ENCODE measurements around the gene ANGPTL2.

ANGPTL2 gene

DNA sequence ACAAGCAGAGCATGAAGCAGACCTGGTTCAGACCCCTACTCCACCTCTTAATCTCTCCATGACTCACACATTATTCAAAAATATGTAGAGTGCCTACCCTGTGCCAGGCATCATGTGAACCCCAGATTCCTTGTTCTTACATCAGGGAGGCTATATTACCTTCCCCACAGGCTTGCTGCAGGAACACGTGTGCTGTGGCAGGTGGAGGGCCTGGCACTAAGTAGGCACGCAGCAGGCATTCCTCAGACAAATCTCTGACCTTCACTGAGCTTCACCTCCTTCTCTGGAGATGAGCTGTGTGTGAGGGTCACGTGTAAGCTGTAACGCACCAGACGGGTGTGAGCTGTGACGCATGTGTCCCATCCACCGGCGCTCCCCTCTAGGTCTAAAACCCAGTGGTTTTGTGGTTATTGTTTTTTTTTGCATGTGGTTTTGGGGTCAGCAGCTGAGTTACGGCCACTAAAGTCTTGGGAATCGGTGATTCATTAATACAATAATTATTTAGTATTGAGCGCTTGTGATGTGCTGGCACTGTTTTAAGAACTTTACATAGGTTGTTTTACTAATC, 30.3 kb downstream of the ANGPTL2 start:
- no peak for DNase-seq

GRCh38 chr9:127091526-127091925, 30.9 kb downstream of the ANGPTL2 start:
- no peak for DNase-seq

DNA sequence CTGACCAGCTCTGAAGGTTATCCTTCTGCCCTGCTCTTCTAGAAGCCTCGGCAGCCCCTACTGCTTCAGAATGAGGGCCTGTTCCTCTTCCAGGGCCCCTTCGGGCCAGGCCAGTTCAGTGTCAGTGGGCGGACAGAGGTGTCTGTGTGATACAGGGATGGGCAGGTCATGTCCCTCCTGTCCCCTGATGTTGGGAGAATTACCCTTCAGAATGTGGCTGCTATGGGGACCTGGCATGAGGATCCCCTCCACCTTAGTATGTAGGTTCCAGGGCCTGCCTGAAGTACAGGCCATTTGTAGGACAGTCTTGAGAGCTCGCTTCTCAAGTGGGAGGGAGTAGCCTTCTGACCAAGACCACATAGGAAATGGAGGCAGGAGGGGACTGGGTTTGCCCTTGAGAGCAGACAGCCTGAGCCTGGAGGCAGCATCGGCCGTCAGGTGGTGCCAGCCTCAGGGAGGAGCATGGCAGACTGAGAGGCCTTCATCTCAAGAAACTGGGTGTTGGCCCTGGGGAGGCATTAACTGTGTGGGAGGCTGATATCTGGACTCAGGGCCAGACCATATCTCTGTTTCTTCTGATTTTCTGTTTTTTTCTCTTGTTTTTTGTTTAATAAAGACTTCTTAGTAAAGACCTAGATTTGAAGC, 32.0 kb downstream of the ANGPTL2 start:
- DNase-seq = no peak

GRCh38 chr9:127089631-127090081, 32.8 kb downstream of the ANGPTL2 start:
- DNase-seq = no peak

DNA sequence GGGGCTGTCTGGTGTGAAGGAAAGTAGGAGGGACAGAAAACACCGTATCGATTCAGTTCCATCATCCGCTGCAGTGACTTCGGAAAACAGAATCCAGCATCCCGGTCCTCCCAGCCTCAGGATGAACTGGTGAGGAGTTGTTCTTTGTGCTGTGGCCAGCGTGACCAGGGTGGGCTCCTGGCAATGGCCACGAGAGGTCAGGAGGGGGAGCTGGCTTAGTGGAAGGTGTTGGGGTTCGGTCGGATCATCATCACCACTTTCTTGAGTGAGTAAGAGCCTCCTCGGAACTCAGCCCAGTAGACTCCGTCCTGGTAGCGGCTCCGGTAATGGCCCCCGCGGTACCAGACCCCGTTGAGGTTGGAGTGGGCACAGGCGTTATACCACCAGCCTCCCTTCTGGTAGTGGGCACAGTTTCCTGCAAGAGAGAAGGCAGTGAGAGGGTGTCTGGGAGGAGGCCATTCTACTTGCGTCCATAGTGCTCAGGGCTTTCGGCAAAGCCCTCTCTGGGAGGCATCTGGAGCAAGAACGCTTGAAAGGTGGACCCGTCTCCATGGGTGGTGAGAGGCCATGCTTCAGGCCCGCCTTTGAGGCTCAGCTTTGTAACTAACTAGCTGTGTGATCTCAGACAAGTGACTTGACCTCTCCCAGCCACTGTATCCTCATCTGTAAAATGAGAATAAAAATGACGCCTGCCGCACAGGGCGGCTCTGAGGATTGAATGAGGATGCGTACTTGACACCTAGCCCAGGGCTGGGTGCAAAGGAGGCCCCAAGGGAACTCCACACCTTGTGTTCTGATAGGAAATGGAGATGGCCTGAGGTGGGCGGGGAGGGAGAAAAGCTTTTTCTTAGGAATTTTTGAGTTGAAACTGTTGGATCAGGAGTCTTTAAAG, 33.5 kb downstream of the ANGPTL2 start:
- DNase-seq = no peak

DNA sequence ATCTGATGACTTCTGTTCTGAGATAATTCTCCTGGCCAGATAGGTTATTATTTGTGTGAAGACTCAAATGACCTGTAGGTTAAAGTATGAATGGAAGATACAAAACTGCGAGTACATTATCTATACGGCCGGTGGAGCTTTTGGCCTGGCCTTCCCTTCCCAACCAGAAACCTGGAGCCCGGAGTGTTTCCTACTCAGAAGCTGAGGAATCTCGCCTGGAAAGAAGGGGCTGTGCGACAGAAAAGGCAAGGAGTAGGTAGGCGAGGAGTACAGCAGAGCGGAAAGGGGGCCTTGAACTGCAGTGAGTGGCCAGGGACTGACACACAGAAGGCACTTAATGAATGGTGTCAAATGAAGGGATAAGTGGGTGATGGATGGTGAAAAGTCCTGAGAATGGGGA, 34.6 kb downstream of the ANGPTL2 start:
- no peak for DNase-seq

- no peak for DNase-seq
Observed at GRCh38 chr9:127087411-127087810, 35.0 kb downstream of the ANGPTL2 start.

DNA sequence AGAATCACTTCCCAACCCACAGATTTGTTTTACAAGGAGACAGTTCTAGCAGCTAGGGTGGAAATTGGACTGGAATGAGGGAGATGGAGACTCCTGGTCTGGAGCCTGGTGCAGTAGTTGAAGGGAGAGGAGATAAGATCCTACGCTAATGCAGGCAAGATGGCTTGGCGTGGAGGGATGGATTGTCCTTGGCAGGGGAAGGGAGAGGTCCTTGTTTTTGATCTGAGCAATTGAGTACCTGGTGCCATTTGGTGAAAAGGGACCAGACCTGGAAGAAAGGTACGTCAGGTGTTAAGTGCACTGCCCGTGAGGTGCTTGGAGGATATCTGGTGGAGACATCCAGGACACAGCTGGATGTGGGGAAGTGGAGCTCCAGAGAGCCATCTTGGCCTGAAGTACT, 35.7 kb downstream of the ANGPTL2 start:
- DNase-seq = no peak

DNA sequence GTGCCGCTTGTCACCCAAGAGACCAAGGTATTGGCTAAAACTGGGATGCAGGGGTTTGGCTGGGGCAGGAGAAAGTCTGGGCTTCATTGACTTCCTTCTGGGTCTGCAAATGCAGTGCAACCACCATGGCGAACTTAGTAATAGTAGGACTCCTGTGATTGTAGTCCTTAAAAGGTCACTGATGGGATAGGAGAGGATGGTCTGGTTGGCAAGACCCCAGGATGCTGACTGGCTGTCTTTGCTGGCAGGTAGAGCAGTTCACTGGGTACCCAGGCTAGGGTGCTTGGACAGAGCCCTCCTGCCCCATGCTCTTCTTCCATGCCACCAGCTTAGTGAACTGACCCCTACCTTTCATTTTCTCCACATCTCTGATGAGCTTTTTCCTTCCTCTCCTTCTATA, 37.2 kb downstream of the ANGPTL2 start:
- no peak for DNase-seq

GRCh38 chr9:127084076-127085039, 38.1 kb downstream of the ANGPTL2 start:
- DNase-seq = no peak

DNA sequence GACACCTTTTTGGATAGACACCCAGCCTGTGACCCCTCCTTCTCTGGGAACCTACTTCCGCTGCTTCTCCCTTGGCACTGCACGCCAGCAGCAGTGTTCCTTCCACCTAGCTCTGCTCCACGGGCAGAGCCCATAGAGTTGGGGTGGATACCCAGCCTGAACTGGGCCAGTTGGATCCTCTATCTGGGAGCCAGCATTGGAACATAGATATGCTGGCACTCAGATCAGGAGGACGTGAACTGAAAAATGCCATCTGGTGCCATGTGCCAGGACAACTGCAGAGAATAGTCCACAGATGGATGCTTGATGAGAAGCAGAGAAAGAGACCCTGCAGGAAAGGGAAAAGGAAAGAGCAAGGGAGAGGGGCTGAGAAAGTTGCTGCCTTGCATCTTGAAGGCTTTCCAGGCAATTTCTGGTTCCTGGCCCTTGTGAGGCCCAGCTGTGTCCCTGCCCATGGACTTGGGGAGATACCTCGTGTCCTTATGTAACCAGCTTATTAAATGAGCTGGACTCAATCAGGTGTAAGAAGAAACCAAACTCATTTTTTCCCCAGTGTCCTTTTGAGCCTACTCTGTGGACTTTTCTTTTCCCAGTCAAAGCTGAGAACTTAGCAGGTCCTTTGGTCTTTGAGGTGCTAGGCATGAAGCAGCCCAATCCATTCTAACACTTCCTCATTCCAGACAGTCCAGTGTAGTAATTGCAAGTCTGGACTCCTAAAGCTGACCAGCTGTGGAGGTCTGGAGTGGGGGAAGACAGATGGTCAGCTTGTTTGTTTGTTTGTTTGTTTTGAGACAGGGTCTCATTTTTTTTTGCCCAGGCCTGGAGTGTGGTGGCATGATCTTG, 39.1 kb downstream of the ANGPTL2 start:
- no peak for DNase-seq

GRCh38 chr9:127081250-127082185, 40.9 kb downstream of the ANGPTL2 start:
- DNase-seq = no peak

GRCh38 chr9:127079446-127080140, 42.8 kb downstream of the ANGPTL2 start:
- no peak for DNase-seq

DNA sequence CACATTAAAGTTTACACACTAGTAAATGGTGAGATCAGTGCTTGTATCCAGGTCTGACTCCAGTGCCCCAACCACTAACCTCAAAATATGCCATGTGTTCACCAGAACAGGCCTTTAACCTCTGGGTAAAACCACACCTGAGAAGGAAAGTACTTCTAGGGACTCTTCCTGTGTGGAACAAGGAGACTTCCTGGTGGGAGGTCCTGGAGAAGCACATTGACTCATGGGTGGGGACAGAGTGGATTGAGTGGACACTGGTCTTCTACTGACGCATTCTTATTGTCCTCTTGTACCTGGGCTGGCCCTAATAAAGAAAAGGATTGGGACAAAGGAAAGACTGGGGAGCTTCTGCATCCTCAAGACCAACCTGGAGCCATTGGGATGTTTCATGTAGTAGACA, 43.4 kb downstream of the ANGPTL2 start:
- no peak for DNase-seq

- no peak for DNase-seq
Observed at GRCh38 chr9:127078336-127078735, 44.1 kb downstream of the ANGPTL2 start.

DNA sequence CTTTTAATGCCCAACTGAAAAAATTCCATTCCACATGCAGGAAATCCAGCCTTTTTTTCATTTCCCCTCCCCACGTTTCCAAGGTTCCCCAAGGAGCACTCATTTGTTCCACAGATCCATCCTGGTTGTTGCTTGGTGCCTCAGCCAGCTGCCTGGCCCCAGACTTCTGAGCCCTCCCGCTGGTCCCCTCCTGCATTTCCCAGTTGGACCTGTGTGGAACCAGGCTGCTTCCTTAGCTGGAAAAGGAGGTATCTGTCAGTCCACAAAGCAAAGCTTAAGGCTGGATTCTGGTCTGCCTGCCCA, 44.8 kb downstream of the ANGPTL2 start:
- no peak for DNase-seq

GRCh38 chr9:127076860-127077643, 45.4 kb downstream of the ANGPTL2 start:
- DNase-seq = no peak

- DNase-seq = no peak
Observed at GRCh38 chr9:127075624-127076372, 46.6 kb downstream of the ANGPTL2 start.
